Activated naive CD8-positive, alpha-beta T cell (primary cell): ENCODE data around the gene TRIM75.

Experiments
- H3K27ac Mint-ChIP-seq: one replicate; pipeline ENCODE4 v1.8.0; 2021; ENCODE audit warnings: mixed read lengths
- H3K27me3 Mint-ChIP-seq: one replicate; pipeline ENCODE4 v1.8.0; 2021; ENCODE audit warnings: mixed read lengths
- H3K36me3 Mint-ChIP-seq: one replicate; pipeline ENCODE4 v1.8.0; 2021; ENCODE audit warnings: mixed read lengths
- H3K4me1 Mint-ChIP-seq: one replicate; pipeline ENCODE4 v1.8.0; 2021; ENCODE audit warnings: low read depth, mixed read lengths
- H3K4me3 Mint-ChIP-seq: one replicate; pipeline ENCODE4 v1.8.0; 2021; ENCODE audit warnings: mild to moderate bottlenecking, mixed read lengths
- H3K9me3 Mint-ChIP-seq: one replicate; pipeline ENCODE4 v1.8.0; 2021; ENCODE audit warnings: low read depth, mixed read lengths

Gene TRIM75

GRCh38 chr4:165101641-165102040 lies 48.0 kb downstream of the TRIM75 start:
- Mint-ChIP-seq H3K4me3 (no peak overlapping the region), H3K36me3 (peaks cover 3% of the 10 kb centered on the region), H3K9me3 (no peaks in the 10 kb centered on the region), H3K27me3 (no peaks in the 10 kb centered on the region), H3K4me1 (no peaks in the 10 kb centered on the region), H3K27ac (no peak overlapping the region)

GRCh38 chr4:165106518-165106917 lies 52.9 kb downstream of the TRIM75 start:
- Mint-ChIP-seq H3K4me1 (peaks cover 9% of the 10 kb centered on the region), H3K27me3 (no peaks in the 10 kb centered on the region), H3K27ac (no peak overlapping the region), H3K36me3 (peaks cover 7% of the 10 kb centered on the region), H3K4me3 (no peak overlapping the region), H3K9me3 (no peaks in the 10 kb centered on the region)
